Activated CD8-positive, alpha-beta T cell treated with anti-CD3 and anti-CD28 coated beads for 36 hours (primary cell): ENCODE measurements around the gene CEP295NL. TPM values are rescaled to one million over a fixed set of nuclear protein-coding genes. Genes with fewer than 3 reads are reported as not detected.

ENCODE experiments used
- ATAC-seq: fragments of 200-7000 bp; cut with Tn5 transposase; one replicate; pipeline ENCODE4 v1.10.0; 2021; ENCODE audit warnings: mild to moderate bottlenecking, moderate library complexity
- CTCF ChIA-PET: fragments of 350-600 bp; sonication (Branson Sonifier 250); formaldehyde crosslinking; loops from one replicate; lab custom pipeline; 2021; ENCODE audit warnings: antibody characterized with exemption; lab: Charles Lee
- POLR2A ChIA-PET: fragments of 350-600 bp; sonication (Branson Sonifier 250); formaldehyde crosslinking; loops from one replicate; lab custom pipeline; 2021; ENCODE audit warnings: antibody characterized with exemption; lab: Charles Lee
- DNase-seq: peaks from one replicate; pipeline ENCODE4 v3.0.0-alpha.2; 2020
- H3K27ac Mint-ChIP-seq: one replicate; pipeline ENCODE4 v1.8.0; 2021; ENCODE audit warnings: mild to moderate bottlenecking, mixed read lengths
- H3K27me3 Mint-ChIP-seq: one replicate; pipeline ENCODE4 v1.8.0; 2021; ENCODE audit warnings: mixed read lengths
- H3K36me3 Mint-ChIP-seq: one replicate; pipeline ENCODE4 v1.8.0; 2021; ENCODE audit warnings: low read depth, mixed read lengths
- H3K4me1 Mint-ChIP-seq: one replicate; pipeline ENCODE4 v1.8.0; 2021; ENCODE audit warnings: low read depth, mixed read lengths
- H3K4me3 Mint-ChIP-seq: one replicate; pipeline ENCODE4 v1.8.0; 2021; ENCODE audit warnings: mild to moderate bottlenecking, moderate library complexity, mixed read lengths
- H3K9me3 Mint-ChIP-seq: one replicate; pipeline ENCODE4 v1.8.0; 2021; ENCODE audit warnings: mixed read lengths
- intact Hi-C: fragments of 100-400 bp; cut with micrococcal nuclease; formaldehyde crosslinking; loops from one replicate; pipeline ENCODE4 v1.10.0; 2022
- total RNA-seq, 2 experiments: library from RNA; stranded (reverse); gene quantifications; one replicate each; pipeline ENCODE4 v1.2.3, GENCODE V29; 2021
- TF ChIP-seq, protein P1 (sequence below): fragments of 200-600 bp; IDR thresholded peaks from one replicate; pipeline ENCODE4 v1.8.0; 2022; ENCODE audit warnings: antibody characterized with exemption, mild to moderate bottlenecking

Gene CEP295NL
- total RNA-seq, 2 experiments from 2014 or later: 0.18 TPM; not detected in 1

DNA sequence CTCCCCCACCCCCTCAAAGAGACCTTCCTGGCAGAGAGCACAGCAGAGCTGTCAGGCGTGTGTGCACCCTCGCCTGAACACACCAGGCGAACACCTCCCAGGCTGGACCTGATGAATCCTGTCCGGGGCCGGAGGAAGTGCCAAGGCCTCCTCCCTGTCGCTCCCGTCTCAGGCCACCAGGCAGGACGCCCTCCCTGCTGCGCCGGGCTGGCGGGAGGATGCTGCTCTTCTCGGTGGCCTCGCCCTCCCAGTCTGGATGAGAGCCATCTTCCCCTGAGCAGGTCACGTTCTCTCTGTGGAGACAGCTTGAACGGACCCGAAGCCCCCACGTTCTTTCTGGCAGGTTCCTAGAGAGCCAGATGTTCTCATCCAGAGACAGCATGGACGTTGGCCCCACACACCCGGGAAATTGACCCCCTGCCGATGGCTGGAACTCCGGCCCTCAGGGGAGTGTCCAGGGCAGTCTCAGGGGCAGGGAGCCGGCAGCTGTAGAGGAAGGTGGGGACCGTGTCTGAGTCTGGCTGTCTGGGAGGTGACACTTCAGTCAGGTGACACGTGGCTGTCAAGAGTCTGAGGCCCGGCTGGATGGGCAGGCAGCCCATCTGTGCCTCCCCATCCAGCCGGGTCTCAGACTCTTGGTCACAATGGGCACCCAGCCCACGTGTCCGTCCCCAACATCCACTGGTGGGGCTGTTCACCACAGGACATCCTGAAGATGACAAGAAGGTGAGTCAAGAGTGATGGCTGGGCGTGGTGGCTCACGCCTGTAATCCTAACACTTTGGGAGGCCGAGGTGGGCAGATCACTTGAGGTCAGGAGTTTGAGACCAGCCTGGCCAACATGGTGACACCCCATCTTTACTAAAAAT, 27.1 kb upstream of the CEP295NL start:
- Mint-ChIP-seq H3K4me1 (peaks cover 7% of the 10 kb centered on the region), H3K27ac (no peak overlapping the region), H3K27me3 (peaks cover 4% of the 10 kb centered on the region), H3K36me3 (no peaks in the 10 kb centered on the region), H3K9me3 (no peaks in the 10 kb centered on the region), H3K4me3 (no peak overlapping the region)
- DNase-seq (no peak), ATAC-seq (no peak)
- intact Hi-C loops: no loop called here
- ChIA-PET POLR2A (no interaction called here), CTCF (no interaction called here)
- TF ChIP-seq, protein P1, sequence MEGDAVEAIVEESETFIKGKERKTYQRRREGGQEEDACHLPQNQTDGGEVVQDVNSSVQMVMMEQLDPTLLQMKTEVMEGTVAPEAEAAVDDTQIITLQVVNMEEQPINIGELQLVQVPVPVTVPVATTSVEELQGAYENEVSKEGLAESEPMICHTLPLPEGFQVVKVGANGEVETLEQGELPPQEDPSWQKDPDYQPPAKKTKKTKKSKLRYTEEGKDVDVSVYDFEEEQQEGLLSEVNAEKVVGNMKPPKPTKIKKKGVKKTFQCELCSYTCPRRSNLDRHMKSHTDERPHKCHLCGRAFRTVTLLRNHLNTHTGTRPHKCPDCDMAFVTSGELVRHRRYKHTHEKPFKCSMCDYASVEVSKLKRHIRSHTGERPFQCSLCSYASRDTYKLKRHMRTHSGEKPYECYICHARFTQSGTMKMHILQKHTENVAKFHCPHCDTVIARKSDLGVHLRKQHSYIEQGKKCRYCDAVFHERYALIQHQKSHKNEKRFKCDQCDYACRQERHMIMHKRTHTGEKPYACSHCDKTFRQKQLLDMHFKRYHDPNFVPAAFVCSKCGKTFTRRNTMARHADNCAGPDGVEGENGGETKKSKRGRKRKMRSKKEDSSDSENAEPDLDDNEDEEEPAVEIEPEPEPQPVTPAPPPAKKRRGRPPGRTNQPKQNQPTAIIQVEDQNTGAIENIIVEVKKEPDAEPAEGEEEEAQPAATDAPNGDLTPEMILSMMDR: no peak

DNA sequence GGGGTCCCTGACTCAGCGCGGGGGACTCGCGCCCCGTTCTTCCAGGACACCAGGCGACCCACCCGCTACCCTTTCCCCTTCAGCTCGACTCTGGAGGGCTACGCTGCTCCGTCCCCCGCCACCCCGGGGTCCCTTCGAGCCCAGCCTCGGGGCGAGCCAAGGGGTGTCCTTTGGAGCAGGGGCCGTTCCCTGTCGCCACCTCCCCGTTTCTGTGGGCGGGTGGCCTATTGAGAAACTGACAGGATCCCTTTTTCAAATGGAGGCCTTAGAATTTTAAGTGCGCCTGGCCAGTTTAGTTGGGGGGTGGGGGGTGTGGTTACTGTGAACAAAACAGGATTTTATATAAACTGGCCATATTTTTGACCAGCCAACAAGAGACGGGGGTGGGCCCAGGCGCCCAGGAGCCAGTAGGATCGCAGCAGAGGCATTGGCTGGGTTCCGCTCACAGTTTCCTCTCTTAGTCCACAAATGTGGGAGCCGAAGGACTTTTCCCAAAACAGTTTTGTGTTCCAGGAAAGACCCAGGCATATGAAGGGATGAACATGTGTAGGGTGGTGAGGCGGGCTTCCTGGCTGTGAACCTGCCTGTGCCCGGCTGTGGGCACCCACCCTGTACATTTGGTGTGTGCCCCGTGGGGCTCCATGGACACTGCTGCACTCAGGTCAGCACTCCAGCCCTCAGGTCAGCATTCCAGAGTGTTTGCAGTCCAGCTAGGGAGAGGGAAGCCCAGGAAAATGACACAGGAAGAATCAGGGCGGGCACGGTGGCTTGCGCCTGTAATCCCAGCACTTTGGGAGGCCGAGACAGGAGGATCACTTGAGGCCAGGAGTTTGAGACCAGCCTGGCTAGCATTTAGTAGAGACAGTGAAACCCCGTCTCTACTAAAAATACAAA, 22.9 kb upstream of the CEP295NL start:
- no peak for ATAC-seq

DNA sequence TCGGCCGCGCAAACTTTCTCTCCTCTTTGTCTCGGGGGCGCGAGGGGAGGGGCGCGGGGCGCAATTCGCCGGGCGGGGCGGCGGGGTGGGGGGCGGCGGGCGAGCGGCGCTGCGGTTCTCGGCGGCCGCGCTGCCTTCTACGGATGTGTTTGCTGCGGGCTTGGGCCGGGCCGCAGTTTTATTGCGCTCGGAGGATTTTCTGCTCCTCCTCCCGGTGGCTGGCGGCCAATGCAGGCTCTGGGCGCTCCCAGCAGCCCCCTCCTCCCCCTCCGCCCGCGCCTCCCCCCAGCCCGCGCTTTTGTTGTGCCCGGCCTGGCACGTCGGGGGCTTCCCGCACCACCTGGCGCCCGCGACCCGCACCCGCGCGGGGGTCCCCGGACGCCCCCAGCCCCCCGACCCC, 22.2 kb upstream of the CEP295NL start, which contains the start of gene TIMP2:
Gene TIMP2 (minus strand): TSS at position 154 of the 400 bp plus-strand sequence. CDS start 299 bp downstream, outside the sequence.
- ATAC-seq: peak; percentile 77
- CTCF ChIA-PET: no interaction called here
- peak within 1 kb of the TSS; percentile 62 for H3K4me3 Mint-ChIP-seq
- DNase-seq: peak; percentile 77
- peaks cover 18% of the 10 kb centered on the region for H3K4me1 Mint-ChIP-seq
- TF ChIP-seq, protein P1: peak; percentile 57
- intact Hi-C loops: no loop called here
- no peak within 1 kb of the TSS for H3K27ac Mint-ChIP-seq
- H3K27me3 Mint-ChIP-seq: peaks cover 6% of the 10 kb centered on the region
- H3K36me3 Mint-ChIP-seq: no peaks in the 10 kb centered on the region
- POLR2A ChIA-PET: interaction anchor here (1.0 kb wide), 1 partner anchor 43 kb away, joined by 3 read pairs; no protein-coding TSS in a partner anchor
- no peaks in the 10 kb centered on the region for H3K9me3 Mint-ChIP-seq

More for the DNA sequence above, 22.9 kb upstream of the CEP295NL start:
- Mint-ChIP-seq H3K4me3 (peak overlapping the region; percentile 15), H3K27me3 (peaks cover 6% of the 10 kb centered on the region), H3K36me3 (no peaks in the 10 kb centered on the region), H3K27ac (no peak overlapping the region), H3K9me3 (no peaks in the 10 kb centered on the region), H3K4me1 (peaks cover 15% of the 10 kb centered on the region)
- TF ChIP-seq, protein P1: no peak
- DNase-seq: peak; percentile 22
- intact Hi-C loops: no loop called here
- ChIA-PET CTCF (no interaction called here), POLR2A (interaction anchor here (1.0 kb wide), 1 partner anchor 43 kb away, joined by 3 read pairs; no protein-coding TSS in a partner anchor)

DNA sequence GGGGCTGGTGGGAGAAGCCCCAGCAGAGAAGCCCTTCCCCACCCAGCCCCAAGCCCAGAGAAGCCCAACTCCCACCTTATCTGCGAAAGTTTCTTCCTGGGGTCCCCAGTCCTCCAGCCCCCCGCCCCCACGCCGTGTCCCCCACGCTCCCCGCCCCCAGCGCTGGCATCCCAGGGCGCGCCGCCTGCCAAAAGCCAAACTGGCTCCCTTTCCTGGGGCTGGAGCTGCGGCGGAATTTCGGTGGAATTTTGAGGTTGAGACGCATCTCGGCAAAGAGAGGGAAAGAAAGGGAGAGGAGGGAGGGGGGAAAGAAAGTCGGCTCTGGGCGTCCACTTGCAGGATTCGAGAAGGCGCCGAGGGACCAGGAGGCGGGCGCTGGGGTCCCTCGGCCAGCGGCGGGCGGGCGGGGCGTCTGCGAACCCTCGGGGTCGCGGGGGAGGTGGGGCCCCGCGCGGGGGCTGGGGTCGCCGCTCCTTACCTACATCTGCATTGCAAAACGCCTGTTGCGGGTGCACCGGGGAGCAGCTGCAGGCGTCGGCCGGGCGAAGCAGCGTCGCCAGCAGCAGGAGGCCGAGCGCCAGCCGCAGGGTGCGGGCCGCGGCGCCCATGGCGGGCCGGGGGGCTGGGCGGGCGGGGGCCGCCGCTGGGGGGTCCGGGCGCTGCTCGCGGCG, 21.6 kb upstream of the CEP295NL start:
- no peak overlapping the region for H3K27ac Mint-ChIP-seq
- H3K9me3 Mint-ChIP-seq: no peaks in the 10 kb centered on the region
- DNase-seq (peak; percentile 12), ATAC-seq (no peak)
- TF ChIP-seq, protein P1: no peak
- intact Hi-C loops: no loop called here
- H3K4me1 Mint-ChIP-seq: peaks cover 18% of the 10 kb centered on the region
- H3K36me3 Mint-ChIP-seq: no peaks in the 10 kb centered on the region
- POLR2A ChIA-PET: no interaction called here
- peak overlapping the region; percentile 62 for H3K4me3 Mint-ChIP-seq
- CTCF ChIA-PET: interaction anchor here (1.1 kb wide), 1 partner anchor 16 kb away, joined by 3 read pairs; no protein-coding TSS in a partner anchor
- peaks cover 6% of the 10 kb centered on the region for H3K27me3 Mint-ChIP-seq
